GM12873 (cell line): ENCODE data around the gene ZNF514.

Source experiments
- TF ChIP-seq, protein P1 (sequence below): IDR thresholded peaks from 2 replicates; pipeline ENCODE4 v1.5.1; 2012; ENCODE audit warnings: low read depth, mild to moderate bottlenecking, moderate library complexity, low read length, control low read depth; ENCODE audit not compliant: insufficient read depth; ENCODE audit errors: missing control alignments

Gene ZNF514

DNA sequence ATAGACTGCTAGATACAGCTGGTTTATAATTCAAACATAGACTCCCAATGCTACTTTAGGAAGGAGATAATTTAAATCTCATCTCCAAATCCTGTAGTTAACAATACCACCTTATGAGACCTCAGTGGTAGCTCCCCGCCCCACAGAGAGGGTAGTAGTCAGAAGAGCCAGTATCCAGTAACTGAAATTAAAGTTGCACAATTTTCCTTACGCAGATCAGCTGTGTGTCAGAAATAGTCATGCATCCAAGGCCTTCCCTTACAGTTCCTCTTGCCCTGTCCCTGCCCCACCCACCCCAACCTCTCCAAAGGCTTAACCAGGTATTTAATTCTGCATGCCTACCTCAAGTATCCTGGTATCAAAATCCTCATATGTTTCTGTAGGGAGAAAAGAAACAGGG is 53.6 kb downstream of the ZNF514 start:
- TF ChIP-seq, protein P1, sequence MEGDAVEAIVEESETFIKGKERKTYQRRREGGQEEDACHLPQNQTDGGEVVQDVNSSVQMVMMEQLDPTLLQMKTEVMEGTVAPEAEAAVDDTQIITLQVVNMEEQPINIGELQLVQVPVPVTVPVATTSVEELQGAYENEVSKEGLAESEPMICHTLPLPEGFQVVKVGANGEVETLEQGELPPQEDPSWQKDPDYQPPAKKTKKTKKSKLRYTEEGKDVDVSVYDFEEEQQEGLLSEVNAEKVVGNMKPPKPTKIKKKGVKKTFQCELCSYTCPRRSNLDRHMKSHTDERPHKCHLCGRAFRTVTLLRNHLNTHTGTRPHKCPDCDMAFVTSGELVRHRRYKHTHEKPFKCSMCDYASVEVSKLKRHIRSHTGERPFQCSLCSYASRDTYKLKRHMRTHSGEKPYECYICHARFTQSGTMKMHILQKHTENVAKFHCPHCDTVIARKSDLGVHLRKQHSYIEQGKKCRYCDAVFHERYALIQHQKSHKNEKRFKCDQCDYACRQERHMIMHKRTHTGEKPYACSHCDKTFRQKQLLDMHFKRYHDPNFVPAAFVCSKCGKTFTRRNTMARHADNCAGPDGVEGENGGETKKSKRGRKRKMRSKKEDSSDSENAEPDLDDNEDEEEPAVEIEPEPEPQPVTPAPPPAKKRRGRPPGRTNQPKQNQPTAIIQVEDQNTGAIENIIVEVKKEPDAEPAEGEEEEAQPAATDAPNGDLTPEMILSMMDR = no peak

DNA sequence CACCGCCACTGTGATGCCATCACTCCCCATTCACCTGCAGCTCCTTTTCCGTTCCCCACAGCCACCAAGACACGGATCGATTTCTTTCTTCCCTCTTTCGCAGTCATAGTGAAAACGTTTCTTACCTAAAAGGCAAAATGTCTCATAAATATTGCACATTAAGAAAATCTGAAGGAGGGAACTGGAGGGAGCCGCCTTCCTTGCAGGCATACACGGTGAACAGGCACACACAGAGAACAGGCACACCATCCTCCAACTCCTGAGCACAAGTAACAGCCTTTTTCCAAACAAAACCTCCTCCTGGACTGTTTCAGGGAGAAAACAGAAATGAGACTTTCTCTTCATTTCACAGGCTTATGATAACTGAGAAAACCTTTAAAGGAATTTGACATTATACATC is 55.0 kb downstream of the ZNF514 start:
- TF ChIP-seq, protein P1 = no peak

DNA sequence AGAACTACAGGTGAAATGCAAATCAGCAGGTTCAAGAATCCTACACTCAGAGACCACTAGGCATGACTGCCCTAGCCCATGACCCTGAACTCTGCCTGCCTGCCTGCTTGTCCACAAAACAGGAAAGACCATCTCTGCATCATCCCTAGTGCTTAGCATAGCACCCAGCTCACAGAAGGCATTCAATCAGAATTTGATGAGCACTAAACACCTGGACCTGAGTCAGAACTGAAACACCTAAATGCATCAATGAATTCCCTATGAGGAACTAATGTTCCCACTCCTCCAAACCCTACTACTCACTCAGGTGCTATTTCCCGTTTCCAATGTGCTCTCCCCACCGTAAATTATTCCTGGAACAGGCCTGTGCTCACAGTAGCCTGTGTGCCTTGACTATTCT is 59.7 kb downstream of the ZNF514 start:
- TF ChIP-seq, protein P1 = no peak
